ENCODE data around the gene THOC5. TPM values are rescaled to one million over a fixed set of nuclear protein-coding genes. Genes with fewer than 3 reads are reported as not detected.
"Not testable (repeated sequence)": the region's sequence is repeated elsewhere in the genome, so short reads cannot be mapped to it uniquely, and the experiment has no call there.

Gene THOC5
- total RNA-seq, 3 donors from 2014 or later, result 33.2 to 55.4 (median 48.0) TPM

- TF ChIP-seq CTCF (IDR thresholded peaks at IDR 0.05) (no peak), POLR2A (IDR thresholded peaks at IDR 0.05) (no peak), POLR2AphosphoS5 (IDR thresholded peaks at IDR 0.05) (no peak)
- no peaks in the 10 kb centered on the region for H3K27me3 ChIP-seq
- H3K36me3 ChIP-seq, result no peaks in the 10 kb centered on the region
- H3K9me3 ChIP-seq, result no peaks in the 10 kb centered on the region
- DNase-seq (ENCODE audit: low spot score in 2 of 2), result no peak
- H3K4me1 ChIP-seq, result peaks cover 0 to 6% of the 10 kb centered on the region in 2 donors
- no peak overlapping the region for H3K4me3 ChIP-seq
- intact Hi-C loops (cut with DNase I; ENCODE audit: low total_unique reads), result no loop called here
- H3K27ac ChIP-seq, result no peak overlapping the region
Measured at GRCh38 chr22:29559030-29559429, 5.5 kb upstream of the THOC5 start.

GRCh38 chr22:29555065-29555644, 1.6 kb upstream of the THOC5 start:
- Histone ChIP-seq H3K27ac (peak overlapping the region; percentile 85), H3K36me3 (no peaks in the 10 kb centered on the region)

GRCh38 chr22:29552357-29552756, 1.2 kb downstream of the THOC5 start:
- H3K4me1 ChIP-seq; intact Hi-C loops (cut with DNase I; ENCODE audit: low total_unique reads); H3K27ac ChIP-seq; H3K9me3 ChIP-seq; H3K36me3 ChIP-seq; H3K27me3 ChIP-seq; DNase-seq (ENCODE audit: low spot score in 2 of 2): not testable (repeated sequence)
- peak overlapping the region in 1 of 3 donors; percentile 81 for H3K4me3 ChIP-seq

More at GRCh38 chr22:29555065-29555644, 1.6 kb upstream of the THOC5 start:
- no peak for TF ChIP-seq POLR2A (IDR thresholded peaks at IDR 0.05)
- peak in 1 of 3 donors; percentile 30 for TF ChIP-seq POLR2AphosphoS5 (IDR thresholded peaks at IDR 0.05)
- Histone ChIP-seq H3K9me3 (no peaks in the 10 kb centered on the region), H3K4me1 (peaks cover 0 to 6% of the 10 kb centered on the region in 2 donors), H3K4me3 (no peak overlapping the region), H3K27me3 (no peaks in the 10 kb centered on the region)
- DNase-seq (ENCODE audit: low spot score in 2 of 2), result peak; percentile 47 to 76
- intact Hi-C loops (cut with DNase I; ENCODE audit: low total_unique reads), result no loop called here

GRCh38 chr22:29550005-29550404, 3.6 kb downstream of the THOC5 start:
- Histone ChIP-seq H3K9me3 (no peaks in the 10 kb centered on the region), H3K27me3 (no peaks in the 10 kb centered on the region), H3K4me1 (peaks cover 0 to 6% of the 10 kb centered on the region in 2 donors), H3K27ac (no peak overlapping the region), H3K36me3 (no peaks in the 10 kb centered on the region), H3K4me3 (no peak overlapping the region)
- intact Hi-C loops (cut with DNase I; ENCODE audit: low total_unique reads), result no loop called here
- TF ChIP-seq POLR2A (IDR thresholded peaks at IDR 0.05), result no peak
- TF ChIP-seq CTCF (IDR thresholded peaks at IDR 0.05), result no peak
- TF ChIP-seq POLR2AphosphoS5 (IDR thresholded peaks at IDR 0.05), result no peak
- DNase-seq (ENCODE audit: low spot score in 2 of 2), result no peak

GRCh38 chr22:29545045-29545444, 8.5 kb downstream of the THOC5 start:
- not testable (repeated sequence) for H3K36me3 ChIP-seq; DNase-seq (ENCODE audit: low spot score in 2 of 2); H3K27ac ChIP-seq; H3K4me1 ChIP-seq; H3K27me3 ChIP-seq; H3K4me3 ChIP-seq; H3K9me3 ChIP-seq
- intact Hi-C loops (cut with DNase I; ENCODE audit: low total_unique reads), result loop anchor here (5.0 kb wide), 1 partner anchor 488 kb away; no protein-coding TSS in a partner anchor

- H3K27ac ChIP-seq, result no peak overlapping the region
- intact Hi-C loops (cut with DNase I; ENCODE audit: low total_unique reads), result no loop called here
- no peaks in the 10 kb centered on the region for H3K36me3 ChIP-seq
Measured at GRCh38 chr22:29541845-29542244, 11.7 kb downstream of the THOC5 start.

More at GRCh38 chr22:29541845-29542244, 11.7 kb downstream of the THOC5 start:
- no peak for DNase-seq (ENCODE audit: low spot score in 2 of 2)
- no peaks in the 10 kb centered on the region for H3K27me3 ChIP-seq
- TF ChIP-seq POLR2AphosphoS5 (IDR thresholded peaks at IDR 0.05) (no peak), CTCF (IDR thresholded peaks at IDR 0.05) (no peak), POLR2A (IDR thresholded peaks at IDR 0.05) (no peak)
- H3K9me3 ChIP-seq, result no peaks in the 10 kb centered on the region
- no peak overlapping the region for H3K4me3 ChIP-seq
- no peaks in the 10 kb centered on the region for H3K4me1 ChIP-seq

Measured in breast epithelium (tissue), 4 donors.